ENCODE data around the gene DBET.
"Not testable (repeated sequence)": the region's sequence is repeated elsewhere in the genome, so short reads cannot be mapped to it uniquely, and the experiment has no call there.

The DBET gene

DNA sequence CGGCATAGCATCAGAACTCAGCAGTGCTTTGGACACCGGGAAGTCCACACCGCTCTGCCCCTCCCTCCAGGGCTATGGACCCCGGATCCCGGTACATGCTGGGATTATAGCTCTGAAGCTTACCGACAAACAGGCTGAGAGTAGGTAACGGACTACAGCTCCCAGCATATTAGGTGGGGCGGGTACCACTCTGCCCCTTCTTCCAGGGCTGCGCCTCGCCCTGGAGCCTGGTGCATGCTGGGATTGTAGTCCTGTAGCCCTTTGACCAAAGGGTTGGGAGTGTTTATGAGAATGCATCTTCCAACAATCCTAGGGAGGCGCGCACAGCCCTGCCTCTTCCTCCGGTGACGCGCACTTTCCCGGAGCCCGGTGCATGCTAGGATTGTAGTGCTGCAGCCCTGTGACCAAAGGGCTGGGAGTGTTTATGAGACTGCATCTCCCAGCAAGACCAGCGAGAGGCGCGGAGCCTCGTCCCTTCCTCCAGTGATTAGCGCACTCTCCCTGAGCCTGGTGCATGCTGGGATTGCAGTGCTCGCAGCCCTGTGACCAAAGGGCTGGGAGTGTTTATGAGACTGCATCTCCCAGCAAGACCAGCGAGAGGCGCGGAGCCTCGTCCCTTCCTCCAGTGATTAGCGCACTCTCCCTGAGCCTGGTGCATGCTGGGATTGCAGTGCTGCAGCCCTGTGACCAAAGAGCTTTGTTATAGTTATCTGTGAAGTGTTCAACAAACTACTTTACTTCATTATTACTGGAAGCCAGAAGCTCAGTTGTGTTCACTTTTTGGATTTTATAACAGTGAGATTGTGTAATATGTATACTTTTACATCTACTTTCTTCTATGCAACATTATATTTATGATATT lies 14.7 kb upstream of the DBET start:
- not testable (repeated sequence) for DNase-seq (ENCODE audit: low read depth)

GRCh38 chr4:190058997-190059396 lies 5.3 kb upstream of the DBET start:
- not testable (repeated sequence) for DNase-seq (ENCODE audit: low read depth)

DNA sequence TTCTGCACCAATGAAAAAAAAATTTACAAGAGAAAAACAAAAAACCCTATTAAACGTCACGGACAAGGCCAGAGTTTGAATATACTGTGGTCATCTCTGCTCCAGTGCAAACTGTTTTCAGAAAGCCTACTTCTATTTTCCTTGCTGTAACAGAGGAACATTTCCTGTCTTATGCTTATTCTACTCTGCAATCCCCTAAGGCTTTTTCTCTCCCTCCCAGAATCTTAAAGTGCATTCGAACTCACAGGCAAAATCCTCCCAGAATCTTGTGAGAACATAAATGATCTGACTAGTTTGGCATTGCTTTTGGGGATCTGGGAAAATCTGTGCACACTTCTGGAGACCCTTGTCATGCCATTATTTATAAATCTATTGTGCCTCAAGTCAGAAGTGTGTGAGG lies 503 bp downstream of the DBET start:
- not testable (repeated sequence) for DNase-seq (ENCODE audit: low read depth)

DNA sequence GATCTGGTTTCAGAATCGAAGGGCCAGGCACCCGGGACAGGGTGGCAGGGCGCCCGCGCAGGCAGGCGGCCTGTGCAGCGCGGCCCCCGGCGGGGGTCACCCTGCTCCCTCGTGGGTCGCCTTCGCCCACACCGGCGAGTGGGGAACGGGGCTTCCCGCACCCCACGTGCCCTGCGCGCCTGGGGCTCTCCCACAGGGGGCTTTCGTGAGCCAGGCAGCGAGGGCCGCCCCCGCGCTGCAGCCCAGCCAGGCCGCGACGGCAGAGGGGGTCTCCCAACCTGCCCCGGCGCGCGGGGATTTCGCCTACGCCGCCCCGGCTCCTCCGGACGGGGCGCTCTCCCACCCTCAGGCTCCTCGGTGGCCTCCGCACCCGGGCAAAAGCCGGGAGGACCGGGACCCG lies 4.0 kb downstream of the DBET start:
- not testable (repeated sequence) for DNase-seq (ENCODE audit: low read depth)

DNA sequence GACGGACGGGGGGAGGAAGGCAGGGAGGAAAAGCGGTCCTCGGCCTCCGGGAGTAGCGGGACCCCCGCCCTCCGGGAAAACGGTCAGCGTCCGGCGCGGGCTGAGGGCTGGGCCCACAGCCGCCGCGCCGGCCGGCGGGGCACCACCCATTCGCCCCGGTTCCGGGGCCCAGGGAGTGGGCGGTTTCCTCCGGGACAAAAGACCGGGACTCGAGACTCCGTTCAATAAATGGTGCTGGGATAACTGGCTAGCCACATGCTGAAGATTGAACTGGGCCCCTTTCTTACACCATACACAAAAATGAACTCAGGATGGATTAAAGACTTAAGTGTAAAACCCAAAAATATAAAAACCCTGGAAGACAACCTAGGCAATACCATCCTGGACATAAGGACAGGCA lies 28.8 kb downstream of the DBET start:
- not testable (repeated sequence) for DNase-seq (ENCODE audit: low read depth)

DNA sequence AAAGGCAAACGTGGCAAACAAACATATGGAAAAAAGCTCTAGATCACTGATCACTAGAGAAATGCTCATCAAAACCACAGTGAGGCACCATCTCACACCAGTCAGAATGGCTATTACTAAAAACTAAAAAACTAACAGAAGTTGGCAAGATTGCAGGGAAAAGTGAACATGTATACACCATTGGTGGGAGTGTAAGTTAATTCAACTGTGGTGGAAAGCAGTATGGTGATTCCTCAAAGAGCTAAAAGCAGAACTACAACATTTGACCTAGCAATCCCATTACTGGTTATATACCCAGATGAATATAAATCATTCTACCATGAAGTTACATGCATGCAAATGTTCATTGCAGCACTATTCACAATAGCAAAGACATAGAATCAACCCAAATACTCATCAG lies 29.7 kb downstream of the DBET start:
- not testable (repeated sequence) for DNase-seq (ENCODE audit: low read depth)

DNA sequence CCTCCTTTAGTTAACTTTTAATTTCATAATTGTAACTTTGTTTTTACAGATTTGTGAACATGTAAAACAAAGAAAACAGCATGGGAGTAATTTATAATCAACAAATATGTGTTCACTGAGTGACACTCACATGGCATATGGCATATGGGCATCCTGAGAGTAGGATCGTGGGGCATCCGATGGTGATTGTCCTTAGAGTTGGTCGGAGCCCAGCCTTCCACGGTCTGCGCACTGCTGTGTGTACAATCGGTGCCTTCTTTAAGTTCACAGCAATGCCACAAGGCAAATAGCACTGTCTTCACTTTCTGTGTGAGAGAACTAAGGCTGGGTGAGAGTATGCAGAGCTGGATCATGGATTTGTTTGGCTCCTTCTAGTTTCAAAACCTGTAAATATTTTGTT lies 31.0 kb downstream of the DBET start:
- DNase-seq (ENCODE audit: low read depth) = not testable (repeated sequence)

DNA sequence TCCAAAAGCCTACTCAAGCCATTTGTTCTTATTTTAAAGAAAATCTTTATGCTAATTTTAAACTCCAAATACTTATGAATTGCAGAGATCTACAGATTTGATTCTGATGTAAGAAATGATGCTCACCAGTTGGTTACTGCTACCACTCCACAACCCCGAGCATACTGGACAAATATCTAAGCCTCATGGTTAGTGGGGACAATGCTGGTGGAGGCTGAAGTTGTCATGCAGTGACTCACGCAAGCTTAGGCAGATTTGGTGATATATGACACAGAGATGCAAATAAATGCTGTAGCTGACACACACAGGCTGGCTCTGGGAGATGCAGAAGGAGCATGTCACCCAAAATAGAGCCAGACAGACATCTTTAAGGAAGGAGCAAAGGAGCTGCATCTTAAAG lies 35.3 kb downstream of the DBET start:
- DNase-seq (ENCODE audit: low read depth) = not testable (repeated sequence)

DNA sequence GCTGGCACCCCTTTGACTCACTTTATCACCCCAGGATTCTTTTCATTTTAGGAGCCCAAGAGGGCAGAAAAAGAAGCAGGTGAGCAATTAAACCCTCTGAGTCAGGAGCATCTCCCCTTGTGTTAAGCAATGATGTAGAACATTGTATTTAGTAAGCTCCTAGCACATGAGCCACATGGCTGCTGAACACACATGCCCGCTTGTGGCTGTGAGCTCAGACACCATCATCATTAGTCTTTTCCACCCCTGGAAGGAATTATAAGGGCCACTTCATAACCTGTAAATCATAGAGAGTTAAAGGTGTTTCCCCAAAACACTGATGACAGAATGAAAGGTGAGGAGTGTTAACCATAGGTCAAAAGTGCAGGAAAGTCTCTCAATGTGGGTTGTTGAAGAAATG lies 37.2 kb downstream of the DBET start:
- not testable (repeated sequence) for DNase-seq (ENCODE audit: low read depth)

DNA sequence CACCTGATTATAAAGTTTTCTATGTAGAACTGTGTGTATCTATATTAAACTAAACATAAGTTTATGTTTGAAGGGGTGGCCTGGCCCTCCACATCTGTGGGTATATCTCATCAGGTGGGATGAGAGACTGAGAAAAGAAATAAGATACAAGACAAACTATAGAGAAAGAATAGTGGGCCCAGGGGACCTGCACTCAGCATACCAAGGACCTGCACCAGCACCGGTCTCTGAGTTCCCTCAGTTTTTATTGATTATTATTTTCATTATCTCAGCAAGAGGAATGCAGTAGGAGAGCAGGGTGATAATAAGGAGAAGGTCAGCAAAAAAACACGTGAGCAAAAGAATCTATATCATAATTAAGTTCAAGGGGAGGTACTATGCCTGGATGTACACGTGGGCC lies 41.9 kb downstream of the DBET start:
- not testable (repeated sequence) for DNase-seq (ENCODE audit: low read depth)

DNA sequence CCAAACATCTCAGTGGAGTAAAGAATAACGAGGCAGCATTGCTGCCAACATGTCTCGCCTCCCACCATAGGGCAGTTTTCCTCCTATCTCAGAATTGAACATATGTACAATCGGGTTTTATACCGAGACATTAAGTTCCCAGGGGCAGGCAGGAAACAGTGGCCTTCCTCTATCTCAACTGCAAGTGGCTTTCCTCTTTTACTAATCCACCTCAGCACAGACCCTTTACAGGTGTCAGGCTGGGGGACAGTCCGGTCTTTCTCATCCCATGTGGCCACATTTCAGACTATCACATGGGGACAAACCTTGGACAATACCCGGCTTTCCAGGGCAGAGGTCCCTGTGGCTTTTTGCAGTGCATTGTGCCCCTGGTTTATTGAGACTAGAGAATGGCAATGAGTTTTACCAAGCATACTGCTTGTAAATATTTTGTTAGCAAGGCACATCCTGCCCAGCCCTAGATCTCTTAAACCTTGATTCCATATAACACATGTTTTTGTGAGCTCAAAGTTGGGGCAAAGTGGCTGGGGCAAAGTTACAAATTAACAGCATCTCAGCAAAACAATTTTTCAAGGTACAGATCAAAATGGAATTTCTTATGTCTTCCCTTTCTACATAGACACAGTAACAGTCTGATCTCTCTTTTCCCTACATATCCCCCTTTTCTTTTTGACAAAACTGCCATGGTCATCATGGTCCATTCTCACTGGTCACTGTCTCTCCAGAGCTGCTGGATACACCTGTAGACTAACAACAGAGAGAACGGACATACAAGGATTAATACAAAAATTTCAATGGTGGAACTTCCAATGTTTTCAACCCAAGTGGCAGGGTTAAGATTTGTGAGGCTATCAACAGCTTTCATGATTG lies 42.5 kb downstream of the DBET start:
- not testable (repeated sequence) for DNase-seq (ENCODE audit: low read depth)

GRCh38 chr4:190107766-190108485 lies 43.6 kb downstream of the DBET start:
- DNase-seq (ENCODE audit: low read depth) = not testable (repeated sequence)

DNA sequence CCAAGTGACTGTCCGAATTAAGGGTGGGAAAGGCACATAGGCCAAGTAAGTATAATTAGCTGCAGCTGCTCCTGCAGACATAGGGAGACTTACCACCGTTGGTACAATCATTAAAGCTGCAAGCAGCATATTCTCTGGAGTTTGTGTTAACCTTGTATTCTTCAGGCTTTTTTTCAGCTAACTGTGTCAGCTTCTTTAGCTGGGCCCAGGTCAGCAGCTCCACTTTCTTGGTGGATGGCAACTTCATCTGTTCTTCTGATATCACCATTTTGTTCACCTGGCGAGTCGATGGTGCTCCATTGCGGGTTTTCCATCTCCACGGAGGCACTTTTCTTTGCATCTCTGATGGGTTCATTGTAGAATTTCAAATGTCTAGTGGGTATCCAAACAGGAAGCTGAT lies 44.5 kb downstream of the DBET start:
- DNase-seq (ENCODE audit: low read depth) = not testable (repeated sequence)

DNA sequence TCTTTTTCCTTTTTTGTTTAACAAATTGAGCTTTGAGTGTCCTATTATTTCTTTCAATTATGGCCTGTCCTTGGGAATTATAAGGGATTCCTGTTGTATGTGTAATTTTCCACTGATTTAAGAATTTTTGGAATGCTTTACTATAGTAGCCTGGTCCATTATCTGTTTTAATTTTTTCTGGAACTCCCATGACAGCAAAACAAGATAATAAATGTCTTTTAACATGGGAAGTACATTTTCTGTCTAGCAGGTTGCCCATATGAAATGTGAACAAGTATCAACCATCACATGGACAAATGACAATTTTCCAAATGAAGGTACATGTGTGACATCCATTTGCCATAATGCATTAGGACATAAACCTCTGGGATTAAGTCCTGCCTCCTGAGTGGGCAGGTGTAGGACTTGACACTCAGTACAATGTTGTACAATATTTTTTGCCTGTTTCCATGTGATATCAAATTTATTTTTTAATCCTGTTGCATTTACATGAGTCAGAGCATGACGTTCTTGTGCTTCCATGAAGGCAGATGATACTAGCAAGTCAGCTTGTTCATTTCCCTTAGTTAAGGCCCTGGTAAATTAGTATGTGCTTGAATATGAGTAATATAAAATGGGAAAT lies 45.2 kb downstream of the DBET start:
- not testable (repeated sequence) for DNase-seq (ENCODE audit: low read depth)

DNA sequence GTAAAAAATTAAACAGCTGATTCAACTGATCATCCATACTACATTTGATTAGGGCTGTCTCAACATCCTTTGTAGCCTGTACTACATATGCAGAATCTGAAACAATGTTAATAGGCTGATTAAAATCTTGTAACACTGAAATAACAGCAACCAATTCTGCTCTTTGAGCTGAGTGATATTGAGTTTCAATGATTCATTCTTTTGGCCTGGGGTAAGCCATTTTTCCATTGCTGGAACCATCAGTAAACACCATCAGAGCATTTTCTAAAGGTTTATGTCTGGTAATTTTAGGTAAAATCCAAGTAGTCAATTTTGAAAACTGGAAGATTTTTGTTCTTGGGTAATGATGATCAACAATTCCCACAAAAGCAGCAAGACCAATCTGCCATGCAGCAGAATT lies 45.7 kb downstream of the DBET start:
- not testable (repeated sequence) for DNase-seq (ENCODE audit: low read depth)

GRCh38 chr4:190110570-190111295 lies 46.4 kb downstream of the DBET start:
- DNase-seq (ENCODE audit: low read depth) = not testable (repeated sequence)

DNA sequence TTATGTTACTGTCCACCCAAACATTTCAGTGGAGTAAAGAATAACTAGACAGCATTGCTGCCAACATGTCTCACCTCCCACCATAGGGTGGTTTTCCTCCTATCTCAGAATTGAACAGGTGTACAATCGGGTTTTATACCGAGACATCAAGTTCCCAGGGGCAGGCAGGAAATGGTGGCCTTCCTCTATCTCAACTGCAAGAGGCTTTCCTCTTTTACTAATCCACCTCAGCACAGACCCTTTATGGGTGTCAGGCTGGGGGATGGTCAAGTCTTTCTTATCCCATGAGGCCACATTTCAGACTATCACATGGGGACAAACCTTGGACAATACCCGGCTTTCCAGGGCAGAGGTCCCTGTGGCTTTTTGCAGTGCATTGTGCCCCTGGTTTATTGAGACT lies 48.6 kb downstream of the DBET start:
- not testable (repeated sequence) for DNase-seq (ENCODE audit: low read depth)

DNA sequence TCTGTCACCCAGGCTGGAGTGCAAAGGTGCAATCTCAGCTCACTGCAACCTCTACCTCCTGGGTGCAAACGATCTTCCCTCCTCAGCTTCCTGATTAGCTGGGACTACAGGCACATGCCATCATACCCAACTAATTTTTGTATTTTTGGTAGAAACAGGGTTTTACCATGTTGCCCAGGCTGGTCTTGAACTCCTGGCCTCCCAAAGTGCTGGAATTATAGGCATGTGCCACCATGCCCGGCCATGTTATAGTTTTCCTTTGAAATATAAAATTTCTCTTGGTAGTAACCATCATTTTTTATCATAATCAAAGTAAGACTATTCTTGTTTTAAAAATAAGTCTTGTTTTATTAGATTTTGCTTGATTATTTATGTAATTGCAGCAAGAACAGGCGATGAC lies 50.7 kb downstream of the DBET start:
- DNase-seq (ENCODE audit: low read depth) = not testable (repeated sequence)

All from CMK (cell line).